Measurements from ENCODE around the gene HS6ST2. TPM values are rescaled to one million over a fixed set of nuclear protein-coding genes. Genes with fewer than 3 reads are reported as not detected.

The HS6ST2 gene
- total RNA-seq, 1 experiment from 2014 or later, result 24.6 TPM

DNA sequence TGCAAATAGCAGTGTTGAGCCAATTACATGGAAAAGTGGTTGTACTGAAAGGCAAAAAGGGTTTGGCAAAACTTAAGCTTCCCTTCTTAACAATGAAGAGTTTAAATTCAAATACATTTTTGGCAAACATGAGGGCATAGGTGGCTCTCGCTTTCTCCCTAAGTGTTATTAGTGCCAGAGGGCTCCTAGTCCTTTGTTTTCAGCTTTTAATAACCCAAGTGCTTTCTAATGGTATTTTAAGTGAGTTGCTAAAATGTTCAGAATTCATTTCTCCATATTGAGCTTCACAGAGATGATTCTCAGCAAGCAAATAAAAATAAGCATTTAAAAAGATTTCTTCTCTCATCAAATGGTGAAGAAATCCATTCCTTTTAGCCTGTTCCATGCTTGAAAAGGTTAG, 123.7 kb downstream of the HS6ST2 start (continued):
- TF ChIP-seq, protein P1, sequence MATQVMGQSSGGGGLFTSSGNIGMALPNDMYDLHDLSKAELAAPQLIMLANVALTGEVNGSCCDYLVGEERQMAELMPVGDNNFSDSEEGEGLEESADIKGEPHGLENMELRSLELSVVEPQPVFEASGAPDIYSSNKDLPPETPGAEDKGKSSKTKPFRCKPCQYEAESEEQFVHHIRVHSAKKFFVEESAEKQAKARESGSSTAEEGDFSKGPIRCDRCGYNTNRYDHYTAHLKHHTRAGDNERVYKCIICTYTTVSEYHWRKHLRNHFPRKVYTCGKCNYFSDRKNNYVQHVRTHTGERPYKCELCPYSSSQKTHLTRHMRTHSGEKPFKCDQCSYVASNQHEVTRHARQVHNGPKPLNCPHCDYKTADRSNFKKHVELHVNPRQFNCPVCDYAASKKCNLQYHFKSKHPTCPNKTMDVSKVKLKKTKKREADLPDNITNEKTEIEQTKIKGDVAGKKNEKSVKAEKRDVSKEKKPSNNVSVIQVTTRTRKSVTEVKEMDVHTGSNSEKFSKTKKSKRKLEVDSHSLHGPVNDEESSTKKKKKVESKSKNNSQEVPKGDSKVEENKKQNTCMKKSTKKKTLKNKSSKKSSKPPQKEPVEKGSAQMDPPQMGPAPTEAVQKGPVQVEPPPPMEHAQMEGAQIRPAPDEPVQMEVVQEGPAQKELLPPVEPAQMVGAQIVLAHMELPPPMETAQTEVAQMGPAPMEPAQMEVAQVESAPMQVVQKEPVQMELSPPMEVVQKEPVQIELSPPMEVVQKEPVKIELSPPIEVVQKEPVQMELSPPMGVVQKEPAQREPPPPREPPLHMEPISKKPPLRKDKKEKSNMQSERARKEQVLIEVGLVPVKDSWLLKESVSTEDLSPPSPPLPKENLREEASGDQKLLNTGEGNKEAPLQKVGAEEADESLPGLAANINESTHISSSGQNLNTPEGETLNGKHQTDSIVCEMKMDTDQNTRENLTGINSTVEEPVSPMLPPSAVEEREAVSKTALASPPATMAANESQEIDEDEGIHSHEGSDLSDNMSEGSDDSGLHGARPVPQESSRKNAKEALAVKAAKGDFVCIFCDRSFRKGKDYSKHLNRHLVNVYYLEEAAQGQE (IDR thresholded peaks at IDR 0.05; ENCODE audit: low read depth), result no peak
- no peak for TF ChIP-seq CEBPB (IDR thresholded peaks at IDR 0.05; ENCODE audit: low read depth)
- TF ChIP-seq JUND (IDR thresholded peaks at IDR 0.05), result no peak
- TF ChIP-seq ZNF274 (IDR thresholded peaks at IDR 0.05; ENCODE audit: low read depth, low read length), result no peak

DNA sequence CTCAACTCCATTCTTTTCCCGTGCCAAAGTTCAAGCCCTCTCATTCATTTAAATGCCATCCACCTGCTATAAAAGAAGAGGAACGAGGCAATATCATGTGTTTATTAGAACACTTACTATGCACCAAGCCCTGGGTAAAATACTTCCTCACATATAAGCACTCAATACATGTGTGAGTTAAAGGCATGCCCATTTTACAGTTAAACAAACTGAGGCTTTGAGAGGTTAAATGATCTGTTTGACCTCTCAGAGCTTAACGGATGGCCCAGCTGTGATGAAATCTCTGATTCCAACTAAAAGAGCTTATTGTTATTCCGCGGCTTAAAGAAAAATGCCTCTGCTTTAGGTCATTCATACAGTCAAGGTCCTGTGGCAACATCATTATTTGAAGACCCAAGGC, 124.3 kb downstream of the HS6ST2 start:
- Histone ChIP-seq H3K27ac (ENCODE audit: low read depth, low read length) (no peak overlapping the region), H3K27me3 (ENCODE audit: insufficient read depth, low read length) (no peaks in the 10 kb centered on the region), H3K9me2 (ENCODE audit: insufficient read depth) (no peaks in the 10 kb centered on the region), H3K4me2 (ENCODE audit: low read length) (no peak overlapping the region), H3K4me1 (ENCODE audit: control insufficient read depth in 1 of 2, insufficient read depth in 2 of 2, low read length in 2 of 2) (peaks cover 8 to 18% of the 10 kb centered on the region in 2 experiments), H3K9me3 (ENCODE audit: control insufficient read depth in 1 of 2, insufficient read depth in 1 of 2, low read depth in 1 of 2, low read length in 2 of 2) (no peaks in the 10 kb centered on the region), H3K36me3 (ENCODE audit: control insufficient read depth in 1 of 2, insufficient read depth in 2 of 2, low read length in 2 of 2) (no peaks in the 10 kb centered on the region), H3K79me2 (ENCODE audit: insufficient read depth, low read length) (0 out of 2 replicates have a peak, but pooled peaks cover 4% of the 10 kb centered on the region), H3K4me3 (replicated peaks in 1 of 2; ENCODE audit: low read depth in 1 of 2, low read length in 2 of 2) (no peak overlapping the region), H4K20me1 (ENCODE audit: insufficient read depth) (no peaks in the 10 kb centered on the region), H3K9ac (ENCODE audit: low read length) (no peak overlapping the region), H2AFZ (ENCODE audit: low read depth, low read length, poor library complexity, severe bottlenecking) (no peak overlapping the region)
- no TSS peak for BruUV-seq (replicated peaks)
- RAD21 ChIA-PET (ENCODE audit: low non-redundant PET in 1 of 2, low total read pairs in 2 of 2, uncharacterized antibody in 2 of 2, unreplicated experiment in 2 of 2), result no interaction called here
- DNase-seq (ENCODE audit: low read depth, low spot score), result no peak
- intact Hi-C loops (cut with micrococcal nuclease), result no loop called here
- POLR2A ChIA-PET, result no interaction called here
- CTCF ChIA-PET, result no interaction called here
- TF ChIP-seq EZH2phosphoT487 (IDR thresholded peaks at IDR 0.05; ENCODE audit: borderline replicate concordance) (no peak), ELF1 (IDR thresholded peaks at IDR 0.05; ENCODE audit: borderline replicate concordance, low read depth) (no peak), POLR2A (IDR thresholded peaks at IDR 0.05; ENCODE audit: borderline replicate concordance, extremely low read depth, insufficient read depth, insufficient read length) (no peak), JUND (IDR thresholded peaks at IDR 0.05) (no peak), CBX3 (IDR thresholded peaks at IDR 0.05; ENCODE audit: low read depth) (no peak), SRF (IDR thresholded peaks at IDR 0.05; ENCODE audit: low read depth) (no peak), SIN3A (IDR thresholded peaks at IDR 0.05; ENCODE audit: low read depth) (no peak), SP1 (IDR thresholded peaks at IDR 0.05; ENCODE audit: low read depth) (no peak), YY1 (IDR thresholded peaks at IDR 0.05; ENCODE audit: extremely low read depth, insufficient replicate concordance, low read depth, low read length) (no peak), CEBPB (IDR thresholded peaks at IDR 0.05; ENCODE audit: low read depth) (no peak), RAD21 (IDR thresholded peaks at IDR 0.05; ENCODE audit: low read depth) (no peak), FOSL1 (IDR thresholded peaks at IDR 0.05; ENCODE audit: low read depth) (no peak), ZFX (IDR thresholded peaks at IDR 0.05) (no peak), ZNF274 (IDR thresholded peaks at IDR 0.05; ENCODE audit: low read depth, low read length) (no peak), POLR2AphosphoS5 (IDR thresholded peaks at IDR 0.05; ENCODE audit: low read depth, low read length) (no peak), EZH2 (IDR thresholded peaks at IDR 0.05) (no peak)
- TF ChIP-seq, protein P2, sequence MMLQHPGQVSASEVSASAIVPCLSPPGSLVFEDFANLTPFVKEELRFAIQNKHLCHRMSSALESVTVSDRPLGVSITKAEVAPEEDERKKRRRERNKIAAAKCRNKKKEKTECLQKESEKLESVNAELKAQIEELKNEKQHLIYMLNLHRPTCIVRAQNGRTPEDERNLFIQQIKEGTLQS (IDR thresholded peaks at IDR 0.05), result no peak
- no peak for ATAC-seq

Data from HCT116 (cell line).